NCI-H128 (cell line): Measurements from ENCODE around the gene RIMKLB.
"Not testable (repeated sequence)": the region's sequence is repeated elsewhere in the genome, so short reads cannot be mapped to it uniquely, and the experiment has no call there.

ENCODE experiments used
- DNase-seq: peaks from one replicate; lab custom pipeline; 2025; ENCODE audit not compliant: unreplicated experiment; lab: John Stamatoyannopoulos, UW

The RIMKLB gene

GRCh38 chr12:8689681-8690080 is 8.1 kb upstream of the RIMKLB start:
- DNase-seq: no peak

GRCh38 chr12:8692573-8692972 is 5.2 kb upstream of the RIMKLB start:
- peak; percentile 69 for DNase-seq

- no peak for DNase-seq
Measured at GRCh38 chr12:8695116-8695515, 2.7 kb upstream of the RIMKLB start.

- DNase-seq: no peak
Measured at GRCh38 chr12:8696442-8697090, 1.2 kb upstream of the RIMKLB start.

GRCh38 chr12:8697120-8697475 is 693 bp upstream of the RIMKLB start:
- DNase-seq: peak; percentile 33

GRCh38 chr12:8698132-8698851 is 501 bp downstream of the RIMKLB start:
- DNase-seq: no peak

GRCh38 chr12:8698879-8699278 is 1.1 kb downstream of the RIMKLB start:
- no peak for DNase-seq

- DNase-seq: no peak
Measured at GRCh38 chr12:8699714-8700113, 1.9 kb downstream of the RIMKLB start.

- no peak for DNase-seq
Measured at GRCh38 chr12:8701046-8701660, 3.4 kb downstream of the RIMKLB start.

- no peak for DNase-seq
Measured at GRCh38 chr12:8702159-8702558, 4.4 kb downstream of the RIMKLB start.

GRCh38 chr12:8709124-8709830 is 11.5 kb downstream of the RIMKLB start:
- no peak for DNase-seq

- no peak for DNase-seq
Measured at GRCh38 chr12:8712572-8712971, 14.8 kb downstream of the RIMKLB start.

- no peak for DNase-seq
Measured at GRCh38 chr12:8722286-8722800, 24.6 kb downstream of the RIMKLB start.

- no peak for DNase-seq
Measured at GRCh38 chr12:8734873-8735381, 37.1 kb downstream of the RIMKLB start.

GRCh38 chr12:8742501-8742900 is 44.7 kb downstream of the RIMKLB start:
- DNase-seq: no peak

GRCh38 chr12:8743121-8743520 is 45.3 kb downstream of the RIMKLB start:
- DNase-seq: not testable (repeated sequence)

GRCh38 chr12:8745631-8746030 is 47.8 kb downstream of the RIMKLB start:
- not testable (repeated sequence) for DNase-seq

- no peak for DNase-seq
Measured at GRCh38 chr12:8746046-8746445, 48.3 kb downstream of the RIMKLB start.

GRCh38 chr12:8760076-8760475 is 62.3 kb downstream of the RIMKLB start:
- not testable (repeated sequence) for DNase-seq

- not testable (repeated sequence) for DNase-seq
Measured at GRCh38 chr12:8762701-8763100, 64.9 kb downstream of the RIMKLB start.

- not testable (repeated sequence) for DNase-seq
Measured at GRCh38 chr12:8766121-8766520, 68.3 kb downstream of the RIMKLB start.
